ENCODE results near the gene LINC00237.

DNA sequence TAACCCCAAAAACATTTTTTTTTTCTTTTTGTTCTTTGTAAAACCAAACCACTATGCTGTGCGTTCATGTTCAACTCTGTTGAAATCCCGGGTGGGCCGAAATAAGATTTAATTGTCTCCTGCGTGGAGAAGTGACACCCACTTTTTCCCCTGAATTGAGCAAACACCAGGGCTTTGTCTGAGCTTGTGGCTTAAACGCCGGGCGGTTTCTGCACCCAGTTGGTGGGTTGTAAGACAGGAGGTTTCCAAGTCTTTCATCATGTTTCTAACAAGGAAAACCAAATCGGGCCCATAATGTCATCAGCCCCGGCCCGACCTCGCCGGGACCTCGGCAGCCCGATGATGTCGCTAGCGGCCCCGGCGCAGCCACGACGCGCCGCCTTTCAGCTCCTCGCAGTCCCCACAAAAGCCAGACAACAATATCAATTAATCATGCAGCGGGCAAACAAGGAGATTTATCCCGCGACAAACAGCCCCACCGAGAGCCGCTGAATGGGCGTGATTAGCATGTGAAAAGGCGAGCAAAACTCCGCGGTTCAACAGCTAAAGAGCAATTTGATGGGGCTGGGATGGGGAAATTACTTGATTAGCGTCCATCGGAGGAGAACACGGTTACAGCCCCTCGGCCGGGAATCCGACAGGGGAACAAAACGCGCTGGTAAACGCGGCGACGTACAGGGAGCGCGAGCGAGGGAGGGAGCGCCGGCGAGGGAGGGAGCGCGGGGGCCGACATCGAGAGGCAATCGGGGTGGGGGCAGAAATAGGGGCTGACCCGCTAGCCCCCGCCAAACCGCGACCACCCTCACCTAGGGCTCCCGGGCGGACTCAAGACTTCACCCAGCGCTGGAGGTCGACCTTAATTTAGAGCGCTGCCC, 5.3 kb downstream of the LINC00237 start:
- TF ChIP-seq, protein P1, sequence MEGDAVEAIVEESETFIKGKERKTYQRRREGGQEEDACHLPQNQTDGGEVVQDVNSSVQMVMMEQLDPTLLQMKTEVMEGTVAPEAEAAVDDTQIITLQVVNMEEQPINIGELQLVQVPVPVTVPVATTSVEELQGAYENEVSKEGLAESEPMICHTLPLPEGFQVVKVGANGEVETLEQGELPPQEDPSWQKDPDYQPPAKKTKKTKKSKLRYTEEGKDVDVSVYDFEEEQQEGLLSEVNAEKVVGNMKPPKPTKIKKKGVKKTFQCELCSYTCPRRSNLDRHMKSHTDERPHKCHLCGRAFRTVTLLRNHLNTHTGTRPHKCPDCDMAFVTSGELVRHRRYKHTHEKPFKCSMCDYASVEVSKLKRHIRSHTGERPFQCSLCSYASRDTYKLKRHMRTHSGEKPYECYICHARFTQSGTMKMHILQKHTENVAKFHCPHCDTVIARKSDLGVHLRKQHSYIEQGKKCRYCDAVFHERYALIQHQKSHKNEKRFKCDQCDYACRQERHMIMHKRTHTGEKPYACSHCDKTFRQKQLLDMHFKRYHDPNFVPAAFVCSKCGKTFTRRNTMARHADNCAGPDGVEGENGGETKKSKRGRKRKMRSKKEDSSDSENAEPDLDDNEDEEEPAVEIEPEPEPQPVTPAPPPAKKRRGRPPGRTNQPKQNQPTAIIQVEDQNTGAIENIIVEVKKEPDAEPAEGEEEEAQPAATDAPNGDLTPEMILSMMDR (conservative IDR thresholded peaks at IDR 0.05 in 1 of 2, IDR thresholded peaks at IDR 0.05 in 1 of 2; ENCODE audit: extremely low read depth in 1 of 2, insufficient read depth in 1 of 2, low read depth in 1 of 2, low read length in 2 of 2) = no peak
- peak; percentile 81 for TF ChIP-seq EZH2 (IDR thresholded peaks at IDR 0.05; ENCODE audit: borderline replicate concordance, low read length)

Data from mammary epithelial cell (primary cell).